ENCODE measurements around the gene KLK7.

DNA sequence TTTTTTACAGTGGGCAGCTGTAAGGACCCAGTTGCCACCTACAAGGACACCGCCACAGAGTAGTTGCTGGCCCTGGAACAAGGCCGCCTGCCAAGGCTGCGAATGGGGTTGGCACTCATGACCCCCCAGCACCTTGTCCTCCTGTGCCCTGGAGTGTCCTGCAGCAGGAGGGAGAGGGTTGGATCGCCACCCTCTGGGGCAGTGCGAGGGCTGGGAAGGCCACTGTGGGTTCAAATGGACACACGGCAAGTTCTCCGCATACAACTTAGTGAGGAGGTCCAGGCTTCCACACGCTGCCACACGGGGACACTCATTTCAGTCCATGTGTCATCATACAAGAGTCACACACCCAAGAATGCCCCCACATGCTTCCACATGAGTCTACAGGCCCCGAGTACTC, 16.7 kb upstream of the KLK7 start:
- TF ChIP-seq, protein P1, sequence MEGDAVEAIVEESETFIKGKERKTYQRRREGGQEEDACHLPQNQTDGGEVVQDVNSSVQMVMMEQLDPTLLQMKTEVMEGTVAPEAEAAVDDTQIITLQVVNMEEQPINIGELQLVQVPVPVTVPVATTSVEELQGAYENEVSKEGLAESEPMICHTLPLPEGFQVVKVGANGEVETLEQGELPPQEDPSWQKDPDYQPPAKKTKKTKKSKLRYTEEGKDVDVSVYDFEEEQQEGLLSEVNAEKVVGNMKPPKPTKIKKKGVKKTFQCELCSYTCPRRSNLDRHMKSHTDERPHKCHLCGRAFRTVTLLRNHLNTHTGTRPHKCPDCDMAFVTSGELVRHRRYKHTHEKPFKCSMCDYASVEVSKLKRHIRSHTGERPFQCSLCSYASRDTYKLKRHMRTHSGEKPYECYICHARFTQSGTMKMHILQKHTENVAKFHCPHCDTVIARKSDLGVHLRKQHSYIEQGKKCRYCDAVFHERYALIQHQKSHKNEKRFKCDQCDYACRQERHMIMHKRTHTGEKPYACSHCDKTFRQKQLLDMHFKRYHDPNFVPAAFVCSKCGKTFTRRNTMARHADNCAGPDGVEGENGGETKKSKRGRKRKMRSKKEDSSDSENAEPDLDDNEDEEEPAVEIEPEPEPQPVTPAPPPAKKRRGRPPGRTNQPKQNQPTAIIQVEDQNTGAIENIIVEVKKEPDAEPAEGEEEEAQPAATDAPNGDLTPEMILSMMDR (conservative IDR thresholded peaks at IDR 0.05; ENCODE audit: low read length) = no peak
- no peak for TF ChIP-seq EZH2phosphoT487 (IDR thresholded peaks at IDR 0.05; ENCODE audit: borderline replicate concordance)

Data from Loucy (cell line).